ENCODE results near the gene PPM1B.
"Not testable (repeated sequence)": the region's sequence is repeated elsewhere in the genome, so short reads cannot be mapped to it uniquely, and the experiment has no call there.

Gene PPM1B

GRCh38 chr2:44168681-44169154, at the start of gene PPM1B:
Gene PPM1B, plus strand, starts transcription at chr2:44168875. Its CDS starts 32,325 bp downstream, at chr2:44201200.
- DNase-seq (ENCODE audit: low spot score) = no peak

DNA sequence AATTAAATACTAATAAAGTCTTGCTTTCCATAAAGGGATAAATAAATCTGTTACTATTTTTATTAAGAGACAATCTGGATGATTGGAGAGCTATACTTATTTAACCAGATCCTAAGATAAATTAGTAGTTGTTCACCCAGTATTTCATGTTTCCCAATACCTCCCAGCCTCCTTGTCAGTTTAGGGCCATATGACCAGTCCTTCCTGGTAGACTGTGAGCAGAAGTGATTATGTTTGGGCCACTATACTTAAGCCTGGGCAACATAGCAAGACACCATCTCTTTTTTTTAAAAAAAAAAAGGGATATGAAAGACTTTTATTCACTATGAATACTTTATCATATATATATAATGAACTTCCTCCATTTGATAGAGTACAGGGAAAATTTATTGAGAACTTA, 48.8 kb upstream of the PPM1B start:
- no peak for DNase-seq (ENCODE audit: low spot score)

DNA sequence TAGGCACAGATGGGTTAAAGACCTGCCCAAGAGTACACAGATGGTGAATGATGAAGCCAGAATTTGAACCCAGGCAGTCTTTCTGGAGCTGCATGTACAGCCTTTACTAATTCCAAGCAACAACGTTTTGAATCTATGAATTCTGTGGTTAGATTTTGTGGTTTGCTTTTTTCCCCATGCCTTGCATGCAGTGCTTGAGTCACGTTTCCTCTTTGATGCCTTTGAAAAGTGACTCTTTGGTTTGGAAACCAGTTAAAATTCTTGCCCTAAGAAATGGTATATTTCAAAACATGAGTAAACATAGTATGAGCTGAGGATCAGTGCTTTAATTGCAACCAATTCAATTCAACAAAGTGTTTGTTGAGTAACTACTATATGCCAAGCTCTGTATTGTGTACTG, 48.2 kb upstream of the PPM1B start:
- no peak for DNase-seq (ENCODE audit: low spot score)

DNA sequence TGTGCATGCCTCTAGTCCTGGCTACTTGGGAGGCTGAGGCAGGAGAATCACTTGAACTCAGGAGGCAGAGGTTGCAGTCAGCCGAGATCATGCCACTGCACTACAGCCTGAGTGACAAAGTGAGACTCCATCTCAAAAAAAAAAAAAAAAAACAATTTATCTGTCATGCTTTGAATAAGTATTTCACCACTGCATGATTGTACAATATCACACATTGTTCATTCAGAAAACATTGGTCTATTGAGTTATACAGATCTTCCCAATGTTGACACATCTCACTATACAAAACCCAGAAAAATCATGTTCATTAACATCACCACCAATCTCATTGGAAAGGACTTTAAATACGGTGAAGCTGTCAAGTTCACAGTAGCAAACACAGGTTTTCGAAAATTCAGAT, 46.8 kb upstream of the PPM1B start:
- DNase-seq (ENCODE audit: low spot score) = no peak

DNA sequence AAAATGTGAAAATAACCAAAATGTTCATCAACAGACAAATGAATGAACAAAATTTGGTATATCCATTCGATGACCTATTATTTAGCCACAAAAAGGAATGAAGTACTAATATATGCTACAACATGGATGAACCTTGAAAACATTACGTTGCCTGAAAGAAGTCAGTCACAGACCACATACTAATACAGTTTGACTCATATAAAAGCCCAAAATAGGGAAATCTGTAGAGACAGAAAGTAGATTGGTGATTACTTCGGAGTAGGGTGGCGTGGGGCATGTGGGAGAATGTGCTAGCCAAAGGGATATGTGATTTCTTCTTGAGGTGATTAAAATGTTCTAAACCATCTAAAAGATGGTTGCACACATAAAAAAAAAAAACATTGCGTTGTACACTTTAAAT, 44.2 kb upstream of the PPM1B start:
- DNase-seq (ENCODE audit: low spot score) = no peak

DNA sequence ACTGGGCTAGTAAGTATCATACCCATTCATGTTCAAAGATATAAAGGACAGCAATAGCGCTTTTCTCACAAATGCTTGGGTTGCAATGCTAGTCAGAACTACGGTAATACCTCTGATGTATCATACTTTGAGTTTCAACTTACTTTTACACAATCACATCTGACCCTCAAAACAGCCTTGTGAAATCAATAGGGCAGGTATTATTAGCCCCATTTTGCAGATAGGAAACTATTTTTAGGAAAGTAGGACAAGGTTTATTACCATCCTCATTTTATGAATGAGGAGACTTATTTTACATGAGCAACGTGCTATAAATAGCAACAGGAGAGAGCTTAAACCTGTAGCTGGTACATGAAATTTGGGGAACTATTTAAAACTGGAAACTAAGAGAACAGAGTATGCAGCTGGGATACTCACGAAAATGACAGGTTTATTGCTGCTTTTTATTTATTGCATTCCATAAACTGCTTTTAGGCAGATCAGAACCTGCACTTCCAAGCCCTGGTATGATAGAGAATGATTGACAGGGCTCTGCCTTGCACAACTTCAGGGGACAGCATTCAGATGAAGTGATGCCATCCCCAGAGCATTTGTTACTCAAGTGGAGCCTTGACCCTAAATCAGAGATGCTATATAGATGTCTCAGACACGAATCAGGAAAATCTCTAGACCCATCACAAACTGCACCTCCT, 42.4 kb upstream of the PPM1B start:
- no peak for DNase-seq (ENCODE audit: low spot score)

DNA sequence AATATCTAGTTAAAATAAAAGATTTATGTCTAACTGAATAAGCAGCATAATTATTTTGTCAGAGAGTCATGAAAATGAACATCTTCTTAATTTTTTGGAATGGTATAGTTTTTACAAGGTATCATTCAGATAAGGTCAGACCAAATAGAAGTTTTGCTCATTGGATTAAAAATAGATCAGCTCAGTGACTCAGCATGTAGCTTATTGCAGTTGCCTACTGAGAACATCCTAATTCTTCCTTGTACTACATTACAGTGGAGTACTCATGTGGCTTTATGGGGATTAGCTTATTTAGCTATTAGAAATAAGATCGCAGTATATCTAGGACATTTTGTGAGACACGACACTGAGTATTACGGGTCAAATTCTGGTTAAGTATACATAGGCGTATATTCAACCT, 38.2 kb upstream of the PPM1B start:
- DNase-seq (ENCODE audit: low spot score) = no peak

- DNase-seq (ENCODE audit: low spot score) = no peak
Measured at GRCh38 chr2:44131177-44131576, 37.5 kb upstream of the PPM1B start.

- not testable (repeated sequence) for DNase-seq (ENCODE audit: low spot score)
Measured at GRCh38 chr2:44133602-44134001, 35.1 kb upstream of the PPM1B start.

- no peak for DNase-seq (ENCODE audit: low spot score)
Measured at GRCh38 chr2:44134848-44135247, 33.8 kb upstream of the PPM1B start.

GRCh38 chr2:44135296-44135695, 33.4 kb upstream of the PPM1B start:
- no peak for DNase-seq (ENCODE audit: low spot score)

GRCh38 chr2:44135771-44136170, 32.9 kb upstream of the PPM1B start:
- no peak for DNase-seq (ENCODE audit: low spot score)

GRCh38 chr2:44136252-44136651, 32.4 kb upstream of the PPM1B start:
- no peak for DNase-seq (ENCODE audit: low spot score)

GRCh38 chr2:44137048-44137447, 31.6 kb upstream of the PPM1B start:
- no peak for DNase-seq (ENCODE audit: low spot score)

DNA sequence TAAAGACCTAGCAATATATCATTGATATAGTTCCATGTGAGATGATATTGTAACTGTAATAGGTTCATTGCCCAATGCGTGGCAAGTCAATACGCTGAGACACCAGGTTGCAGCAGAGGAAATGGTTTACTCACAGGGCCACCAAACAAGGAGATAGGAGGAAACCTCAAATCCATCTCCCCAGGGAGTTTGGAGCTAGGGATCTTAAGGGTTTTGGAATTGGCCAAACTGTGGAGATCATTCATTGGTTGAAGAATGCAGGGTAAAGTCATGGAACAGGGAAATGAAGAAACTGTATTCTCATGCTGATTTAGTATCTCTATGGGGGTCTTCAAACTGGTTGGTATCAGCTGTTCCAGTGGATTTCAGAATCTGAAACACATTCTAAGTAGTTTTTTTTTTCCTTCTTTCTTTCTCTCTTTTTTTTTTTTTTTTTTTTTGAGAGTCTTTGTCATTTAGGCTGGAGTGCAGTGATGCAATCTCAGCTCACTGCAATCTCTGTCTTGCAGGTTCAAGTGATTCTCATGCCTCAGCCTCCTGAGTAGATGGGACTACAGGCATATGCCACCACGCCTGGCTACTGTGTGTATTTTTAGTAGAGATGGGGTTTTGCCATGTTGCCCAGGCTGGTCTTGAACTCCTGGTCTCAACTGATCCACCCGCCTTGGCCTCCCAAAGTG, 30.7 kb upstream of the PPM1B start:
- no peak for DNase-seq (ENCODE audit: low spot score)

DNA sequence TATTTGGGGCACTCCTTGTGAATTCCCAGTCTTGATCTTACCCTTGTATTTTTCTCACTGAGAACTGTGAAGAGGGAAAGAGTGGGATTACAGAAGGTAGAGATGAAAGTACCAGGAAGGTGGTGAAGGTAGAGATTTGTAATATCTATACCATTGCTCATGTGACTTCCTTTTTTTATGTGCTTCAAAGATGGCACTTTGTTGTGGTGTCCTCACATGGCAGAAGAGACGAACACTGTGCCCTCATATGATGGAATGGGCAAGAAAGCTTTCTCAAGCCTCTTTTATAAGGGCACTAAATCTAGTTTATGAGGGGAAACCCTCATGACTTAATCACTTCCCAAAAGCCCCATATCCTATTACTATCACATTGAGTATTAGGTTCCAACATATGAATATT, 28.9 kb upstream of the PPM1B start:
- no peak for DNase-seq (ENCODE audit: low spot score)

GRCh38 chr2:44142306-44142705, 26.4 kb upstream of the PPM1B start:
- no peak for DNase-seq (ENCODE audit: low spot score)

GRCh38 chr2:44143701-44144100, 25.0 kb upstream of the PPM1B start:
- no peak for DNase-seq (ENCODE audit: low spot score)

- DNase-seq (ENCODE audit: low spot score) = no peak
Measured at GRCh38 chr2:44148999-44149398, 19.7 kb upstream of the PPM1B start.

DNA sequence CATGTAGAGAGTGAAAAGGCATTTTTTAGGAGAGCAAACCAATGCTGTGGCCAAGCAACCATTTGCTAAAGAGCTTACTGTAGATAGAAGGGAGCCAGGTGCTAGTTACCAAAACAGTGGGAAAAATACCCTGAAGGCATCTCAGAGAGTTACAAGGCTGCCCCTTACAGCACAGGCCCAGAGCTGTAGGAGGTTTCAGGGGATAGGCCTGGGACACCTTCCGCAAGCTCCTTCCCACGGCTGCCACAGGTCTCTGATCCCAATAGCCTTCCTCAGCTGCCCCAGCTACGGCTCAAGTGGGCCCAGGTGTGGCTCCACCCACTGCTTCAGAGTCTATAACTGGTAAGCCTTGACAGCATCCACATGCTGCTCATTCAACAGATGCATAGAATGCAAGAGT, 18.2 kb upstream of the PPM1B start:
- DNase-seq (ENCODE audit: low spot score) = no peak

GRCh38 chr2:44152865-44153669, 15.6 kb upstream of the PPM1B start:
- DNase-seq (ENCODE audit: low spot score) = no peak

DNA sequence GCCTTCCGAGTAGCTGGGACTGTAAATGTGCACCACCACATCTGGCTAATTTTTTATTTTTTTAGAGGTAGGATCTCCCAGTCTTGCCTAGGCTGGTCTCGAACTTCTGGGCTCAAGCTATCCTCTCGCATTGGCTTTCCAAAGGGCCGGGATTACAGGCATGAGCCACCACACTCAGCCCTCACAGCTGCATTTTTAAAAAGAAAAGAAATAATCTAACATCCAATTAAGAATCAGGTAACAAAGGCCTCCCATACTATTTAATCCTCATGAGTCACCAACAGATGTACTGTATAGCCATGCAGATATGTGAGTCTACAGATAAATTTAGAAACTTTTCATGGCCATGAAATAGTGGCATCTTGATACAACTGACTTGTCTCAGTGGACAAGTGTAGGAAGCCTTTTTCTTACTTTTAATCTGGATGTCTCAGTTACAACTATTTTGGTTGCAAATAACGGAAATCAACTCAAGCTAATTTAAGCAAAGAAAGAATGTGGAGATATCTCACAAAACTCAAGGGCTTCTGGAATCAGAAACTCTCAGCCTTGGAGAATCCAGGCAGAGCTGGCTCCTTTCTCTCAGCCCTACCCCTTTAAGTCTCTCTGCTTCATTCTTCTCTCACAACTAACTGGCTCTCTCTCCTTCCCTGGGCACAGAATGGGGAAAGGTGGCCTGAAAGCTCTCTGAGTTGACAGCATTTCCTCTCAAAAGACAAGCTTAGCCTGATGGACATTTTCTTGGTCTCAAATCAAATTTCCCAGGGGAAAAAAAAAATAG, 12.8 kb upstream of the PPM1B start:
- DNase-seq (ENCODE audit: low spot score) = no peak
